Loucy (cell line): ENCODE data around the gene EXOSC3.

ENCODE experiments used
- H2AFZ ChIP-seq: fragments of 200-600 bp; sonication (generic); 2 replicates; pipeline ENCODE4 v1.6.0; 2016; ENCODE audit warnings: antibody characterized with exemption, mild to moderate bottlenecking, low read length, moderate library complexity
- H3F3A ChIP-seq: fragments of 200-600 bp; 2 replicates; pipeline ENCODE4 v1.6.0; 2016; ENCODE audit warnings: antibody characterized with exemption, low read depth, mild to moderate bottlenecking
- H3K27me3 ChIP-seq: fragments of 200-600 bp; sonication (generic); 2 replicates; pipeline ENCODE4 v1.6.1; 2014; ENCODE audit warnings: low read length, mild to moderate bottlenecking; ENCODE audit not compliant: insufficient read depth, poor library complexity, severe bottlenecking
- H3K36me3 ChIP-seq: fragments of 200-600 bp; sonication (generic); 2 replicates; pipeline ENCODE4 v1.6.1; 2016; ENCODE audit warnings: low read length; ENCODE audit not compliant: insufficient read depth
- H3K4me1 ChIP-seq: fragments of 200-600 bp; sonication (generic); 2 replicates; pipeline ENCODE4 v1.5.1; 2014; ENCODE audit warnings: low read length, mild to moderate bottlenecking; ENCODE audit not compliant: insufficient read depth, poor library complexity, severe bottlenecking
- H3K4me2 ChIP-seq: fragments of 200-600 bp; sonication (generic); 2 replicates; pipeline ENCODE4 v1.6.0; 2014; ENCODE audit warnings: antibody characterized with exemption, low read length, low read depth, mild to moderate bottlenecking; ENCODE audit not compliant: poor library complexity, severe bottlenecking
- H3K4me3 ChIP-seq: fragments of 200-600 bp; sonication (generic); 2 replicates; pipeline ENCODE4 v1.5.1; 2014; ENCODE audit warnings: low read length, mild to moderate bottlenecking, mixed read lengths; ENCODE audit not compliant: poor library complexity, severe bottlenecking
- H3K79me2 ChIP-seq: fragments of 200-600 bp; sonication (generic); 2 replicates; pipeline ENCODE4 v1.6.1; 2014; ENCODE audit warnings: low read length; ENCODE audit not compliant: insufficient read depth
- H3K9ac ChIP-seq: fragments of 200-600 bp; sonication (generic); 2 replicates; pipeline ENCODE4 v1.6.0; 2014; ENCODE audit warnings: mild to moderate bottlenecking, low read depth, low read length, moderate library complexity; ENCODE audit not compliant: poor library complexity, severe bottlenecking
- H3K9me2 ChIP-seq: fragments of 200-600 bp; sonication (generic); replicated peaks from 2 replicates; pipeline ENCODE4 v1.6.1; 2016; ENCODE audit warnings: low read depth, low read length, mixed read lengths
- H3K9me3 ChIP-seq: fragments of 200-600 bp; sonication (generic); 2 replicates; pipeline ENCODE4 v1.6.1; 2014; ENCODE audit warnings: mild to moderate bottlenecking, antibody characterized with exemption, low read length, low read depth; ENCODE audit not compliant: insufficient read depth
- H4K20me1 ChIP-seq: fragments of 200-600 bp; sonication (generic); 2 replicates; pipeline ENCODE4 v1.6.0; 2014; ENCODE audit warnings: antibody characterized with exemption, low read length, mild to moderate bottlenecking; ENCODE audit not compliant: insufficient read depth, poor library complexity, severe bottlenecking
- CTCF ChIP-seq: fragments of 200-600 bp; sonication (generic); conservative IDR thresholded peaks from 2 replicates; pipeline ENCODE4 v1.5.1; 2014; ENCODE audit warnings: mild to moderate bottlenecking, antibody characterized with exemption, low read length
- EZH2phosphoT487 ChIP-seq: fragments of 200-600 bp; IDR thresholded peaks from 2 replicates; pipeline ENCODE4 v1.6.1; 2018; ENCODE audit warnings: antibody characterized with exemption, mild to moderate bottlenecking, moderate library complexity, borderline replicate concordance

Gene EXOSC3

DNA sequence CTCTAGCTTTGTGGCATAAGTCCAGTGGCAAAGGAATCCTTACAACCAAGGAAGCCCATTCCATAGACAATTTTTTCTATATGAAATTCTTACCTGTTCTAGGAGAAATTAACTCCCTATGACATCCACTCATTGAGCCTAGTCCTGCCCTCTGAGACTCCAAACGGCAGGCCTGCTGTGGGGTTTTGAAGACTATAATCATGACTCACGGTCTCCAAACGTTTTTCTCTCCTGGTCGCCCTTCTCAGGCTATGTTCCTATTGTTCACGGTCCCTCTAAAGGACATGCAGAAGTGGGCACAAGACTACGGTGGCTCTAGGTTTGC lies 611 bp downstream of the EXOSC3 start:
- peak overlapping the region; percentile 96 for H3K9ac ChIP-seq
- H2AFZ ChIP-seq: peak overlapping the region; percentile 100
- peaks cover 52% of the 10 kb centered on the region for H3K79me2 ChIP-seq

DNA sequence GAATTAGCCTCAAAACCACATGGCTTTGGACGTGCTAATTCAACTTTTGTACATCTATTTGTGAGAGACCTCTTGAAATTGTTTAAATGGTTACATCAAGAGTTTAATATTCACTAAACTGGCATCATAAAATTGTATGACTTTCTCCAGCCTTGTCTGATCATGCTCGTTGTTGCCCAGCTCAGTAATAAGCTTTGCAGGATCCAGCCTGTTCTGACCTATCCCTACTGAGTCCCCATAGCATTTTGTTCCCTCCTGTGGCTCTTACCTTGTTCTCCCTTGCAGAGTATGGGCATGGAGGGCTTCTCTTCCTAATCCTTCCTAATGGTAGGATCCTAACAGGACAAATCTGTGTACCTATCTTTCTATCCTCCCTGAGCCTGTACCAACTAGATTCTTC lies 6.3 kb downstream of the EXOSC3 start:
- H4K20me1 ChIP-seq: peaks cover 43% of the 10 kb centered on the region
- H3K4me2 ChIP-seq: no peak overlapping the region
- H3K9me3 ChIP-seq: no peaks in the 10 kb centered on the region
- no peak for TF ChIP-seq EZH2phosphoT487
- no peak for TF ChIP-seq CTCF
- peaks cover 37% of the 10 kb centered on the region for H3K4me1 ChIP-seq
- no peaks in the 10 kb centered on the region for H3K27me3 ChIP-seq
- no peak overlapping the region for H3K4me3 ChIP-seq
- peaks cover 47% of the 10 kb centered on the region for H3K79me2 ChIP-seq
- H3K9me2 ChIP-seq: no peaks in the 10 kb centered on the region
- no peaks in the 10 kb centered on the region; the same call in 1 of the 2 replicates for H3F3A ChIP-seq
- no peak overlapping the region for H2AFZ ChIP-seq
- peaks cover 46% of the 10 kb centered on the region; the same call in 1 of the 2 replicates for H3K36me3 ChIP-seq
- no peak overlapping the region for H3K9ac ChIP-seq

More for the DNA sequence above, 611 bp downstream of the EXOSC3 start:
- no peaks in the 10 kb centered on the region for H3K9me2 ChIP-seq
- peaks cover 48% of the 10 kb centered on the region for H4K20me1 ChIP-seq
- TF ChIP-seq EZH2phosphoT487 (no peak), CTCF (no peak)
- H3K36me3 ChIP-seq: peaks cover 23% of the 10 kb centered on the region; the same call in 1 of the 2 replicates
- H3K27me3 ChIP-seq: peaks cover 50% of the 10 kb centered on the region
- peak overlapping the region; percentile 94 for H3K4me2 ChIP-seq
- no peaks in the 10 kb centered on the region for H3K9me3 ChIP-seq
- peaks cover 49% of the 10 kb centered on the region for H3K4me1 ChIP-seq
- H3K4me3 ChIP-seq: peak overlapping the region; percentile 97
- no peaks in the 10 kb centered on the region for H3F3A ChIP-seq

- TF ChIP-seq EZH2phosphoT487: no peak
- no peak for TF ChIP-seq CTCF
- no peaks in the 10 kb centered on the region for H3K27me3 ChIP-seq
- peaks cover 44% of the 10 kb centered on the region; the same call in 1 of the 2 replicates for H3K36me3 ChIP-seq
- no peaks in the 10 kb centered on the region for H3K9me3 ChIP-seq
- H2AFZ ChIP-seq: no peak overlapping the region
- peaks cover 25% of the 10 kb centered on the region for H3K79me2 ChIP-seq
- H3K4me3 ChIP-seq: no peak overlapping the region
- H3F3A ChIP-seq: no peaks in the 10 kb centered on the region; the same call in 1 of the 2 replicates
- no peaks in the 10 kb centered on the region for H3K9me2 ChIP-seq
- H3K9ac ChIP-seq: no peak overlapping the region
- H4K20me1 ChIP-seq: peaks cover 20% of the 10 kb centered on the region
- H3K4me1 ChIP-seq: peaks cover 15% of the 10 kb centered on the region
- H3K4me2 ChIP-seq: no peak overlapping the region
Measured at GRCh38 chr9:37776328-37776727, 8.5 kb downstream of the EXOSC3 start.
